ENCODE results near the gene TESK2. TPM values are rescaled to one million over a fixed set of nuclear protein-coding genes. Genes with fewer than 3 reads are reported as not detected.
"Not testable (repeated sequence)": the region's sequence is repeated elsewhere in the genome, so short reads cannot be mapped to it uniquely, and the experiment has no call there.

TESK2 gene
- 5.2 TPM for total RNA-seq

- peak; percentile 99 for ATAC-seq
Observed at GRCh38 chr1:45490626-45491486, at the start of gene TESK2. Gene TESK2, minus strand, starts transcription at chr1:45491163. Its CDS starts 33,378 bp downstream, at chr1:45457785.

- ATAC-seq, result no peak
Observed at GRCh38 chr1:45536886-45537285, 45.9 kb upstream of the TESK2 start.

- ATAC-seq, result no peak
Observed at GRCh38 chr1:45535988-45536766, 45.2 kb upstream of the TESK2 start.

GRCh38 chr1:45531873-45532272 is 40.9 kb upstream of the TESK2 start:
- ATAC-seq, result no peak

- ATAC-seq, result no peak
Observed at GRCh38 chr1:45530632-45531135, 39.7 kb upstream of the TESK2 start.

GRCh38 chr1:45526135-45526644 is 35.2 kb upstream of the TESK2 start:
- ATAC-seq, result no peak

- not testable (repeated sequence) for ATAC-seq
Observed at GRCh38 chr1:45523975-45524374, 33.0 kb upstream of the TESK2 start.

GRCh38 chr1:45523516-45523915 is 32.6 kb upstream of the TESK2 start:
- not testable (repeated sequence) for ATAC-seq

- ATAC-seq, result no peak
Observed at GRCh38 chr1:45522324-45523104, 31.6 kb upstream of the TESK2 start.

- ATAC-seq, result peak; percentile 92
Observed at GRCh38 chr1:45521413-45522323, 30.7 kb upstream of the TESK2 start, which contains the start of gene PRDX1. Gene PRDX1, minus strand, starts transcription at chr1:45521884. Its CDS starts 2,841 bp downstream, at chr1:45519043.

- ATAC-seq, result not testable (repeated sequence)
Observed at GRCh38 chr1:45519774-45520173, 28.8 kb upstream of the TESK2 start.

- no peak for ATAC-seq
Observed at GRCh38 chr1:45518910-45519309, 27.9 kb upstream of the TESK2 start.

- ATAC-seq, result not testable (repeated sequence)
Observed at GRCh38 chr1:45518366-45518765, 27.4 kb upstream of the TESK2 start.

GRCh38 chr1:45516465-45516864 is 25.5 kb upstream of the TESK2 start:
- peak; percentile 76 for ATAC-seq

- ATAC-seq, result peak; percentile 12
Observed at GRCh38 chr1:45516036-45516435, 25.1 kb upstream of the TESK2 start.

- ATAC-seq, result not testable (repeated sequence)
Observed at GRCh38 chr1:45513532-45514260, 22.7 kb upstream of the TESK2 start.

GRCh38 chr1:45512641-45513054 is 21.7 kb upstream of the TESK2 start:
- peak; percentile 45 for ATAC-seq

GRCh38 chr1:45510972-45511527 is 20.1 kb upstream of the TESK2 start:
- ATAC-seq, result no peak

GRCh38 chr1:45510036-45510971 is 19.3 kb upstream of the TESK2 start:
- no peak for ATAC-seq
